T47D (cell line): ENCODE results near the gene CFAP45.

Experiments used
- DNase-seq, 2 experiments: peaks; one replicate each; pipeline versions ENCODE4 v3.0.0 to v3.0.0-alpha.2; 2011 to 2012; ENCODE audit warnings: low read depth in 1 of 2, low spot score in 1 of 2
- JUND ChIP-seq: IDR thresholded peaks from 2 replicates; pipeline ENCODE4 v1.6.1; 2012; ENCODE audit warnings: low read depth
- in situ Hi-C: cut with HindIII; loops from 2 replicates; pipeline ENCODE4 v1.10.0; 2016; ENCODE audit warnings: low sequenced_read_pairs, low pct_unique_long_range_greater_than_20kb

The CFAP45 gene

GRCh38 chr1:159932296-159933285, 32.6 kb upstream of the CFAP45 start:
- no peak for TF ChIP-seq JUND
- no peak for DNase-seq
- in situ Hi-C loops, result no loop called here

- in situ Hi-C loops, result no loop called here
- TF ChIP-seq JUND, result no peak
- DNase-seq, result no peak
Measured at GRCh38 chr1:159931795-159932173, 31.8 kb upstream of the CFAP45 start.

- no peak for TF ChIP-seq JUND
- DNase-seq, result no peak
- in situ Hi-C loops, result no loop called here
Measured at GRCh38 chr1:159931101-159931794, 31.3 kb upstream of the CFAP45 start.

- no peak for TF ChIP-seq JUND
- no peak for DNase-seq
- in situ Hi-C loops, result no loop called here
Measured at GRCh38 chr1:159930634-159931033, 30.7 kb upstream of the CFAP45 start.

- no peak for DNase-seq
- TF ChIP-seq JUND, result no peak
- in situ Hi-C loops, result no loop called here
Measured at GRCh38 chr1:159930216-159930615, 30.3 kb upstream of the CFAP45 start.

- in situ Hi-C loops, result no loop called here
- no peak for TF ChIP-seq JUND
- DNase-seq, result no peak
Measured at GRCh38 chr1:159929155-159930051, 29.4 kb upstream of the CFAP45 start.

GRCh38 chr1:159928491-159929050, 28.6 kb upstream of the CFAP45 start:
- no peak for DNase-seq
- in situ Hi-C loops, result no loop called here
- no peak for TF ChIP-seq JUND

GRCh38 chr1:159927849-159928431, 28.0 kb upstream of the CFAP45 start:
- DNase-seq, result no peak
- in situ Hi-C loops, result no loop called here
- no peak for TF ChIP-seq JUND

- TF ChIP-seq JUND, result no peak
- DNase-seq, result no peak
- in situ Hi-C loops, result no loop called here
Measured at GRCh38 chr1:159927211-159927848, 27.4 kb upstream of the CFAP45 start.

- peak in 1 of 2 experiments; percentile 61 for DNase-seq
- no peak for TF ChIP-seq JUND
- in situ Hi-C loops, result no loop called here
Measured at GRCh38 chr1:159925719-159926078, 25.7 kb upstream of the CFAP45 start.

- peak; percentile 93 to 98 for DNase-seq
- no peak; the same call in 1 of the 2 replicates for TF ChIP-seq JUND
- in situ Hi-C loops, result no loop called here
Measured at GRCh38 chr1:159924791-159925718, 25.1 kb upstream of the CFAP45 start, which contains the start of gene TAGLN2. Gene TAGLN2 (minus strand): TSS chr1:159925507. CDS start chr1:159920509, 4,998 bp downstream.
